GM19397 (cell line): ENCODE results near the gene RARS1.
"Not testable (repeated sequence)": the region's sequence is repeated elsewhere in the genome, so short reads cannot be mapped to it uniquely, and the experiment has no call there.

Experiments used
- ATAC-seq: cut with Tn5 transposase; IDR thresholded peaks from one replicate; pipeline ENCODE4 v1.9.1; 2021; ENCODE audit warnings: mild to moderate bottlenecking, moderate library complexity; ENCODE audit not compliant: unreplicated experiment

The RARS1 gene

GRCh38 chr5:168480601-168481000 lies 5.7 kb upstream of the RARS1 start:
- no peak for ATAC-seq

DNA sequence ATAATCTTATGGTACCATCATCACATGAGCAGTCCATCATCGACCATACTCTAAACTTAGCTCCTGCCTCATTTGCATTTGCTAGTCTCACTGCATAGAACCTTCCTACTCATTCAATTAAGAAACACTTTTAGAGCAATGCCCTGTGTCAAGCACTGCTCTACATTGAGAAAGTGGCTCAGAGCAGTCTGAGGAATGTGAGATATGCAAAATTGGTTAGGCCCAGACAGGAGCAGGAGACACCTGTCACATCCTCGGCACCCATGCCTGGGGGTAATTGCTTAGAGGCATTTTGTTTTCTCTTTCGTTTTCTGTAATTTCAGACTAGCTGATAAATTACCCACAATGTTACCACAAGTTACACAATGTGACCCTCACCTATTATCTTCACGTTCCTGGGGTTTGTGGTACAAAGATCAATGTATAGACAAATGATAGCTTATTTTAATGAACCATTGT lies 4.9 kb upstream of the RARS1 start:
- ATAC-seq = peak; percentile 97

DNA sequence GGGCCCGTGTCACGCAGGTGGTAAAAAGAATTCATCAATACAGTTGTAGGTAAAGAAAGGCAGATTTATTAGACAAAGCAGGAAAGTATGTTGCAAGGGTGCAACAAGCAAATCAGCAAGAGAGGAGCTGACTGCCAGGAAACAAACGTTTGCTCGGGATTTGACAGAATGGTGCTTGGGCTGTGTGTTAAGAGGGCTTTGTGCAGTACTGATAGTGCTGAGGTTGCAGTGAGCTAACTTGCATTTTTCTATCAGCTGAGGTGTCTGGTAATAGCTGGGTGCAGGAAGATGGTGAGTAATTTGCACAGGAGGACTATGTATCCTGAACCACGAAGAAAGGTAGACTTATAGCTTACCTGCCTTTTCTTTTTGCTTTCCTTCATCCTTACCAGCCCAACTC lies 3.9 kb upstream of the RARS1 start:
- no peak for ATAC-seq

DNA sequence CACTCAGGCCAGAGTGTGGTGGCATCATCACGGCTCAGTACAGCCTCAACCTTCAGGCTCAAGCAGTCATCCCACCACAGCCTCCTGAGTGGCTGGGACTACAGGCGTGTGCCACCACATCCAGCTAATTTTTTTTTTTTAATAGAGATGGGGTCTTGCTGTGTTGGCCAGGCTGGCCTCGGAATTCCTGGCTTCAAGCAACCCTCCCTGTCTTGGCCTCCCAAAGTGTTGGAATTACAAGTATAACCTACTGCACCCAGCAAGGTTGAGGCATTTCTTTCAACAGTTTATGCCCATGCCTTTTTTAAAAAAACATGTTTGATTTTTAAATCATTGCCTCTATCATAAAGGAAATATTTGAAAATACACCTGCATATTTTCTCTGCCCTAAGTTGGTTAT lies 2.8 kb downstream of the RARS1 start:
- ATAC-seq = no peak

- no peak for ATAC-seq
Observed at GRCh38 chr5:168494057-168494555, 7.8 kb downstream of the RARS1 start.

DNA sequence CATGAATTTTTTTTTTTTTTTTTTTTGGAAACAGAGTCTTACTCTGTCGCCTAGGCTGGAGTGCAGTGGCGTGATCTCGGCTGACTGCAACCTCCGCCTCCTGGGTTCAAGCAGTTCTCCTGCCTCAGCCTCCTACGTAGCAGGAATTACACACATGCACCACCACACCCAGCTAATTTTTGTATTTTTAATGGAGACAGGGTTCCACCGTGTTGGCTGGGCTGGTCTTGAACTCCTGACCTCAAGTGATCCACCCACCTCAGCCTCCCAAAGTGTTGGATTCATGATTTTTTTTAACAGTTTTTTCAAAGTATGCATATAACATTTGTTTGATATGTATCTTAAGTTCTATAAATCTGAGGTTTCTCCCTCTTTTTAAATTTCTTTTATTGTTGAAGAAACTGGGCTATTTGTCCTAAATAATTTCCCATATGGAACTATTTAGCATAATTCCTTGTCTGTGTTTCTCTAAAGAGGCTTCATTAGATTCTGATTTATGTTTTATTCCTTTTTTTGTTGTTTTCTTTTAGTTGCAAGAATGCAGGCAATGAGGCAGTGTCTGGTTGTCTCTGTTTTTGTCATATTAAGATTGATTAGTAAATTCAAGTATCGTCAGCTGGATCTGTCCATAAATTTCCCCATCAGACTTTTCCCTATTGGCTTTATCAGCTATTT lies 16.4 kb downstream of the RARS1 start:
- ATAC-seq = no peak

DNA sequence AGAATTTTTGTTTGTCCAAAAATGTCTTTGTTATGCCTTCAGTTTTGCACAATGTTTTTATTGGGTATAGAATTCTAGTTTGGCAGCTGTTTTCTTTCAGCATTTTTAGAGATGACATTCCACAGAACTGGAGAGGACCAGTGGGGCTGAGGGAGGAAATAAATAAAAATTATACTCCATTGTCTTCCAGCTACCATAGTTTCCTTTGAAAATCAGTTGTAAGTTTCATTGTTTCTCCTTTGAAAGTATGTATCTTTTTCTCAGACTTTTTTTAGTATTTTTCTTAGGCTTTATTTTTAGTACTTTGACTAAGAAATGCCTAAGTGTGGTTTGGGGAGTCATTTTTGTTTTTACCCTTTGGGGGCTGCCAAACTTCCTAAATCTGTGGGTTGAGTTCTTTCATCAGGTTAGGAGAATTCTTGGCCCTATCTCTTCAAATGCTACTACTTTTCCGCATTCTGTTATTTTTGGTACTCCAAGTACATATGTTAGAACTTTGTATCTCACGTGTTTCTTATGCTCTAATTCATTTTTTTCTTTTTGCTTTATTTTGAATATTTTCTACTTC lies 27.7 kb downstream of the RARS1 start:
- ATAC-seq = no peak

- no peak for ATAC-seq
Observed at GRCh38 chr5:168525856-168526255, 39.6 kb downstream of the RARS1 start.

DNA sequence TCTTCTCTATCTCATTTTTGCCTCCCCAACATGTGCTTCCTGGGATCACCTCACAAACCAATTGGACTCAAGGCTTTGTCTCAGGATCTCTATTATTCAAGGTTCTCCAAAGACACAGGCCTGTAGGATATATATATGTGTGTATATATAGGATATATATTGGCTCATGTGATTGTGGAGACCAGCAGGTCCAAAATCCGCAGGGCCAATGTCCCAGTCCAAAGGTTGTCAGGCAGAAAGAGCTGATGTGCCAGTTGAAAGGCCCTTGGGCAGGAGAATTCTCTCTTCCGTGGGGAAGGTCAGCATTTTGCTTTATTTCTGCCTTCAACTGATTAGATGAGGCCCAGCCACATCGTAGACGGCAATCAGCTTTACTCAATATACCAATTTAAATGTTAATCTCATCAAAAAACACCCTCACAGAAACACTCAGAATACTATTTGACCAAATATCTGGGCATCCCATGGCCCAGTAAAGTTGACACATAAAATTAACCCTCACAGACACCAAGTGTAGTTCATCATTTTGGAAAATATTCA lies 41.6 kb downstream of the RARS1 start:
- ATAC-seq = no peak

- ATAC-seq = no peak
Observed at GRCh38 chr5:168528521-168529373, 42.5 kb downstream of the RARS1 start, which contains the start of gene FBLL1. Gene FBLL1, plus strand, starts transcription at chr5:168529305. Its CDS starts 200 bp downstream, at chr5:168529505.

GRCh38 chr5:168529374-168530234 lies 43.3 kb downstream of the RARS1 start:
- no peak for ATAC-seq

- ATAC-seq = no peak
Observed at GRCh38 chr5:168530621-168531150, 44.4 kb downstream of the RARS1 start.

GRCh38 chr5:168531191-168531590 lies 44.9 kb downstream of the RARS1 start:
- no peak for ATAC-seq

- ATAC-seq = no peak
Observed at GRCh38 chr5:168531987-168532864, 46.0 kb downstream of the RARS1 start.

- ATAC-seq = not testable (repeated sequence)
Observed at GRCh38 chr5:168534351-168534750, 48.1 kb downstream of the RARS1 start.

DNA sequence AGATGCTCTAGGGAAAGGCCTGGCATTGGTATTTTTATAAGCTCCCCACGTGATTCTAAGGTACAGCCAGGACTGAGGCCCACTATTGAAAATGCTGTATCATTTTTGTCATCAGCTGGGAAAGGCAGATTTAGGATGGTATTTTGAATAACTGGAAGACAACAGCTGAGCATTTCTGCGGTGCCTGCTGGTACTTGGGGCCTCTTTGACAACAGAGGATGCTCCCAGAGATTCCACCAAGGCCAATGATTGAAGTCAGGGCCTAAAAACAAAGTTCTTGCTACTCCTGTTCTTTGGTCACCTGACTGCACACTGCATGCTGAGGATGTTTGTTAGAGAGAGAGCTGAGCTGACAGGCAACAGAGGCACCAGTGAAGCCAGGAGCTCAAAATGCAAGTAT lies 50.9 kb downstream of the RARS1 start:
- no peak for ATAC-seq

- no peak for ATAC-seq
Observed at GRCh38 chr5:168549554-168549953, 63.3 kb downstream of the RARS1 start.

DNA sequence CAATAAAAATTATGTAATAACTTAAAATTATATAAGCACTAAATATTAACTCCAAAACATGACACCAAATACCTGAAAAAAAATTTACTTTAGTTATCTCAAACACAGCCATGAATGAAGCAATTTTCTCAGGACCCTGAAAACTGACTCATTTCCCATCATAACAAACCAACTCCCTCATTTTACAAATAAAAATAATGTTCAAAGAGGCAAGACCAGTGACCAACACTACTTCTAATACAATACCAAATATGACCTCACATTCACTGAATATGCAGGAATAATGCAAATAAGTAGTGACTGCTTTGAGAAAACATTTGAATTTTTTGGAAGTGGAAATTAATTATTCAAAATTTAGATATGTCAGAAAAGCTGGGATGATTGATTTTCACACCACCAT lies 64.4 kb downstream of the RARS1 start:
- no peak for ATAC-seq

DNA sequence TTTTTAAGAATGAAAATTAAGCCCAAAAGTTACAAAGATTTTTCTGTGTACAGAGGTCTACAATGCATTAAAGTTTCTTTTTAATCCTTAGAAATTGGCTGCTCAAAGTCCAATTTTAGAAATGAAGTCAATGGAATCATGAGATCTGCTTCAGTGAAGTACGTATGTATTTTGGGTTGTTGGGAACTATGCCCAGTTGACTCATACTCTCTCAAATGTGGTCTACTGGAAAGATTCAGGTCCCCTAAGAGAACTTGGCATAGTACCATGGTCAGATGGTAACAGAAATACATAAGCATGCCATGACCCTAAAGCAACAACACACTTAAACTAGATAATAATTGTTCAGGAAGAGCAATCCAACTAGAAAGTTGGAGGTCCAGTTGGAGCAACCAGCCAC lies 65.9 kb downstream of the RARS1 start:
- no peak for ATAC-seq
